Peyer's patch (tissue), 4 donors: ENCODE data around the gene KLHDC8A. TPM values are rescaled to one million over a fixed set of nuclear protein-coding genes. Genes with fewer than 3 reads are reported as not detected.
A peak's percentile ranks its signal among the peaks of the same experiment; 100 is the strongest.

Experiments used
- DNase-seq, 3 donors: peaks; one replicate each; pipeline ENCODE4 v3.0.0-alpha.2; 2017 to 2019
- H3K27ac ChIP-seq, 4 donors: fragments of 200-600 bp; sonication (generic); one replicate each; pipeline ENCODE4 v1.5.1; 2016 to 2019
- H3K27me3 ChIP-seq, 2 donors: fragments of 200-600 bp; sonication (generic); one replicate each; pipeline ENCODE4 v1.5.1; 2019
- H3K36me3 ChIP-seq, 3 donors: fragments of 200-600 bp; sonication (generic); one replicate each; pipeline ENCODE4 v1.5.1; 2016 to 2019
- H3K4me1 ChIP-seq, 4 donors: fragments of 200-600 bp; sonication (generic); one replicate each; pipeline ENCODE4 v1.5.1; 2016 to 2019
- H3K4me3 ChIP-seq, 4 donors: fragments of 200-600 bp; sonication (generic); 1 replicate in 3 of 4; 2 replicates in 1 of 4; pipeline ENCODE4 v1.5.1; 2016 to 2019; ENCODE audit warnings: mild to moderate bottlenecking in 1 of 4
- H3K9me3 ChIP-seq, 4 donors: fragments of 200-600 bp; sonication (generic); one replicate each; pipeline ENCODE4 v1.5.1; 2016 to 2019; ENCODE audit warnings: mild to moderate bottlenecking in 1 of 4
- POLR2A ChIP-seq, 2 donors: fragments of 450-650 bp; IDR thresholded peaks; one replicate each; pipeline ENCODE4 v1.5.1; 2017; ENCODE audit warnings: antibody characterized with exemption in 2 of 2, mild to moderate bottlenecking in 2 of 2, moderate library complexity in 2 of 2
- total RNA-seq, 4 donors: library from RNA; depleted of rRNA; stranded (reverse); fragments of >200 nt; gene quantifications; one replicate each; pipeline ENCODE4 v1.1.0, GENCODE V29; 2016
- TF ChIP-seq, protein P1 (sequence below), 6 experiments: fragments of 450-650 bp in 4 of 6; fragments of 200-600 bp in 2 of 6; sonication (generic) in 1 of 6; IDR thresholded peaks; one replicate each; pipeline ENCODE4 v1.5.1; 2017 to 2019; ENCODE audit warnings: antibody characterized with exemption in 6 of 6, mild to moderate bottlenecking in 3 of 6, moderate library complexity in 1 of 6

The KLHDC8A gene
- total RNA-seq, 4 donors from 2014 or later = not detected

- TF ChIP-seq, protein P1, sequence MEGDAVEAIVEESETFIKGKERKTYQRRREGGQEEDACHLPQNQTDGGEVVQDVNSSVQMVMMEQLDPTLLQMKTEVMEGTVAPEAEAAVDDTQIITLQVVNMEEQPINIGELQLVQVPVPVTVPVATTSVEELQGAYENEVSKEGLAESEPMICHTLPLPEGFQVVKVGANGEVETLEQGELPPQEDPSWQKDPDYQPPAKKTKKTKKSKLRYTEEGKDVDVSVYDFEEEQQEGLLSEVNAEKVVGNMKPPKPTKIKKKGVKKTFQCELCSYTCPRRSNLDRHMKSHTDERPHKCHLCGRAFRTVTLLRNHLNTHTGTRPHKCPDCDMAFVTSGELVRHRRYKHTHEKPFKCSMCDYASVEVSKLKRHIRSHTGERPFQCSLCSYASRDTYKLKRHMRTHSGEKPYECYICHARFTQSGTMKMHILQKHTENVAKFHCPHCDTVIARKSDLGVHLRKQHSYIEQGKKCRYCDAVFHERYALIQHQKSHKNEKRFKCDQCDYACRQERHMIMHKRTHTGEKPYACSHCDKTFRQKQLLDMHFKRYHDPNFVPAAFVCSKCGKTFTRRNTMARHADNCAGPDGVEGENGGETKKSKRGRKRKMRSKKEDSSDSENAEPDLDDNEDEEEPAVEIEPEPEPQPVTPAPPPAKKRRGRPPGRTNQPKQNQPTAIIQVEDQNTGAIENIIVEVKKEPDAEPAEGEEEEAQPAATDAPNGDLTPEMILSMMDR (IDR thresholded peaks at IDR 0.05) = no peak
- TF ChIP-seq POLR2A (IDR thresholded peaks at IDR 0.05) = no peak
- H3K27me3 ChIP-seq = no peaks in the 10 kb centered on the region
- no peaks in the 10 kb centered on the region for H3K36me3 ChIP-seq
- no peak overlapping the region for H3K27ac ChIP-seq
- no peak overlapping the region for H3K4me3 ChIP-seq
- H3K9me3 ChIP-seq = no peaks in the 10 kb centered on the region
- peaks cover 0 to 4% (median 0%) of the 10 kb centered on the region in 4 donors for H3K4me1 ChIP-seq
- DNase-seq = no peak
Observed at GRCh38 chr1:205380882-205381281, 24.2 kb upstream of the KLHDC8A start.

DNA sequence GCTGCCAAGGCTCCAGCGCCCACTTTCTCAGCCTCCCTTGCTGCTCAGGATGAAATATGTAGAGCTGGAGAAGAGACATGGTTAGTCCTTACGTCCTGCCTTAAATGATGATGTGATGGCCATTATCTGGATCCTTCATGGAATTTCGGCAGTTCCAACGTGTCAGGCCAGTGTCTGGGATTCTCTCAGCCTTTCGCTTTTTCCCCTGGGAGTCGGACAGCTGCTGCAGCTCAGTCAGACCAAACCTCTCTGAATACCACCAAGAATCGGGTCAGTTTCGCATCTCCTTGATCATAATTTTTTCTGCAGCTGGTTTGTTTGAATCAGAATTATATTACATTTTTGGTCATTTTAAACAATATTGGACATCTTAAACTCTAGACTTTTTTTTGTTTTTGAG, 22.3 kb upstream of the KLHDC8A start:
- Histone ChIP-seq H3K27me3 (no peaks in the 10 kb centered on the region), H3K36me3 (no peaks in the 10 kb centered on the region), H3K9me3 (no peaks in the 10 kb centered on the region), H3K4me1 (peaks cover 0 to 13% (median 0%) of the 10 kb centered on the region in 4 donors), H3K27ac (no peak overlapping the region), H3K4me3 (no peak overlapping the region)
- no peak for DNase-seq
- no peak for TF ChIP-seq POLR2A (IDR thresholded peaks at IDR 0.05)
- TF ChIP-seq, protein P1 (IDR thresholded peaks at IDR 0.05) = no peak

GRCh38 chr1:205377355-205377754, 20.6 kb upstream of the KLHDC8A start:
- Histone ChIP-seq H3K4me1 (peaks cover 0 to 14% (median 0%) of the 10 kb centered on the region in 4 donors), H3K9me3 (no peaks in the 10 kb centered on the region), H3K4me3 (no peak overlapping the region), H3K27ac (no peak overlapping the region), H3K36me3 (no peaks in the 10 kb centered on the region), H3K27me3 (no peaks in the 10 kb centered on the region)
- TF ChIP-seq POLR2A (IDR thresholded peaks at IDR 0.05) = no peak
- TF ChIP-seq, protein P1 (IDR thresholded peaks at IDR 0.05) = no peak
- DNase-seq = no peak

DNA sequence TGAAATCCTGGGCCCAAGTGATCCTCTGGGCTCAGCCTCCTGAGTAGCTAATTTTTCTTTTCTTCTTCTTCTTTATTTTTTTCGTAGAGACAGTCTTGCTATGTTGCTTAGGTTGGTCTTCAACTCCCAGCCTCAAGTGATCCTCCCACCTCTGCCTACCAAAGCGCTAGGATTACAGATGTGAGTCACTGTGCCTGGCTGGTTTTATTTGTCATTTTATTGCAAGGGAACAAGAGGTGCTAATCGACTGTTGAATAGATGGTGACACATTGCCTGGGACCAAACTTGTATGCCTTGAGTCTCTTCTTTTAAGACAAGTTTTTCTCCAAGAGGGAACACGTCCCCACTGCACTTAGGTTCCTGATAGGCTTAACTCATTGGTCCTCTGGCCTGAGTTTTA, 20.0 kb upstream of the KLHDC8A start:
- Histone ChIP-seq H3K4me3 (no peak overlapping the region), H3K27me3 (no peaks in the 10 kb centered on the region), H3K9me3 (no peaks in the 10 kb centered on the region), H3K27ac (no peak overlapping the region), H3K36me3 (no peaks in the 10 kb centered on the region), H3K4me1 (peaks cover 0 to 14% (median 0%) of the 10 kb centered on the region in 4 donors)
- DNase-seq = no peak
- TF ChIP-seq, protein P1 (IDR thresholded peaks at IDR 0.05) = no peak
- TF ChIP-seq POLR2A (IDR thresholded peaks at IDR 0.05) = no peak

DNA sequence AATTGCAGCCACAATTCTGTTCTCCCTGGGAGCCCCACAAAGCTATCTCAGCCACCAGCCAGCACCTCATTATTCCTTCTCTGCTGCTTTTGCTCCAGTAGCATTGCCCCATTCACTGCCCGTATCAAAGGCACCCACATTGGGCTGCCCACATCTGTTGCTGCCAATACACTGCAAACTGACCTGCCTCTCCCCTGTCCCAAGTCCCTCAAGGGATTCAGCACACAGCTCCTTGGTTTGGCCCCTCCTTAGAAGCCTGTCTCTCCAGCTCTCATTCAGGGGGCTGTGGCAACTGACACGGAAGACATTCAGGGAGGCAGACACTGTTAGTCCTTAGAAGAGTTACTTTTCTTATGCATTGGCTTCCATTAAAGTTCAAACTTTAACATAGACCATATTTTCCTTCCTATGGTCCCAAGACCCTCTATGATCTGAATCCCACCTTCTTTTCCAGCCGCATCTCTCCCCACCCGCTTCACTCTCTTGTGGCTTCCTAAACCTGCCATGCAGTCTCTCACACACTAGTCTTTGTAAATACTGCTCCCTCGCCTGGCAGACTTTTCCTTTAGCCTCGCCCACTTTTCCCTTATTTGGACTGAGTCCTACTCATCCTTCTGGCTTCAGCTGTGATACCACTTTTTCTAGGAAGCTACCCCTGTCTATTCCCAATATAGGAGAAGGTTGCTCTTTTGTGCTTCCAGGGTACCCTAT, 19.3 kb upstream of the KLHDC8A start:
- Histone ChIP-seq H3K27ac (no peak overlapping the region), H3K4me3 (no peak overlapping the region), H3K27me3 (no peaks in the 10 kb centered on the region), H3K9me3 (no peaks in the 10 kb centered on the region), H3K36me3 (no peaks in the 10 kb centered on the region), H3K4me1 (peaks cover 0 to 14% (median 0%) of the 10 kb centered on the region in 4 donors)
- no peak for TF ChIP-seq POLR2A (IDR thresholded peaks at IDR 0.05)
- TF ChIP-seq, protein P1 (IDR thresholded peaks at IDR 0.05) = no peak
- DNase-seq = peak in 1 of 3 donors; percentile 12
